Measurements from ENCODE around the gene CHTF18. TPM values are rescaled to one million over a fixed set of nuclear protein-coding genes. Genes with fewer than 3 reads are reported as not detected.

Gene CHTF18
- total RNA-seq, 1 donor from 2014 or later = 19.9 TPM

DNA sequence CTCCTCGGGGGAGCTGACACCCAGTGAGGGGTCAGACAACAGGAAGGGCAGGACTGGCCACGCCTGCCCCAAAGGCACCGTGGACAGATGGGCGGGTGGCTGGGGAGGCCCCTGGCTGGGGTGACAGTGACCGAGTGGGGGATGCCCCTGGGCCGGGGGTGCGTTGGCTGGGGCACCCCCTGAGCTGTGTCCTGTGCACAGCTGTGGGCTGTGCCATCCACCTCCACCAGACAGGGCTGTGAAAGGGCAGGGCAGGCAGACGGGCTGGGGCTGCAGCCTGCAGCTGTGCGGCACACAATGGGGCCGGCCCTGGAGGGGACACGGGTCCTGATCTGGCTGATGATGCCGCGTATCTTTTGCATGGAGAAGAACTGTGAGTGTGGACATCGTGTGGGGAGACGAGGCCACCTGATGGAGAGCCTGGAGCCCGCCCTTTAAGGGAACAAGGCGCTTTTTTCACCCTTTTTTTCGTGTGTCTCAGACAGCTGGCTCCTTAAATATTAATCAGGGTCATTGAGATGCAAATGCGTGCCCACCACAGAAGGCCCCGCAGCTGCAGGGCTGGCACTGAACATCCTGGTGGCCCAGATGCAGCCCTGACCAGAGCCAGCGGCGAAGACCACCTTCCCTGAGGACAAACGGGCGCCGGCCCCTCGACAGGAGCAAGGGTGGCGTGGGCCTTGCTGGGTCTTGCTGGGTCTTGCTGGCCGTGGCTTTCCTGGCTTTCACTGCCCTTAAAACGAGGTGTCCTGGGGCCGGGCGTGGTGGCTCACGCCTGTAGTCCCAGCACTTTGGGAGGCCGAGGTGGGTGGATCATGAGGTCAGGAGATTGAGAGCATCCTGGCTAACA lies 54.5 kb downstream of the CHTF18 start:
- H3K27me3 ChIP-seq = no peaks in the 10 kb centered on the region
- intact Hi-C loops (cut with DNase I) = no loop called here

GRCh38 chr16:843771-844170 lies 55.4 kb downstream of the CHTF18 start:
- DNase-seq (ENCODE audit: low spot score in 2 of 2) = no peak
- H3K9me3 ChIP-seq = no peaks in the 10 kb centered on the region
- TF ChIP-seq, protein P1, sequence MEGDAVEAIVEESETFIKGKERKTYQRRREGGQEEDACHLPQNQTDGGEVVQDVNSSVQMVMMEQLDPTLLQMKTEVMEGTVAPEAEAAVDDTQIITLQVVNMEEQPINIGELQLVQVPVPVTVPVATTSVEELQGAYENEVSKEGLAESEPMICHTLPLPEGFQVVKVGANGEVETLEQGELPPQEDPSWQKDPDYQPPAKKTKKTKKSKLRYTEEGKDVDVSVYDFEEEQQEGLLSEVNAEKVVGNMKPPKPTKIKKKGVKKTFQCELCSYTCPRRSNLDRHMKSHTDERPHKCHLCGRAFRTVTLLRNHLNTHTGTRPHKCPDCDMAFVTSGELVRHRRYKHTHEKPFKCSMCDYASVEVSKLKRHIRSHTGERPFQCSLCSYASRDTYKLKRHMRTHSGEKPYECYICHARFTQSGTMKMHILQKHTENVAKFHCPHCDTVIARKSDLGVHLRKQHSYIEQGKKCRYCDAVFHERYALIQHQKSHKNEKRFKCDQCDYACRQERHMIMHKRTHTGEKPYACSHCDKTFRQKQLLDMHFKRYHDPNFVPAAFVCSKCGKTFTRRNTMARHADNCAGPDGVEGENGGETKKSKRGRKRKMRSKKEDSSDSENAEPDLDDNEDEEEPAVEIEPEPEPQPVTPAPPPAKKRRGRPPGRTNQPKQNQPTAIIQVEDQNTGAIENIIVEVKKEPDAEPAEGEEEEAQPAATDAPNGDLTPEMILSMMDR (IDR thresholded peaks at IDR 0.05) = no peak
- H3K4me1 ChIP-seq = no peaks in the 10 kb centered on the region
- no peak overlapping the region for H3K27ac ChIP-seq
- intact Hi-C loops (cut with DNase I) = no loop called here
- H3K36me3 ChIP-seq = no peaks in the 10 kb centered on the region
- H3K4me3 ChIP-seq = no peak overlapping the region
- no peaks in the 10 kb centered on the region for H3K27me3 ChIP-seq

More for the DNA sequence above, 54.5 kb downstream of the CHTF18 start:
- no peak overlapping the region for H3K27ac ChIP-seq
- TF ChIP-seq, protein P1 (IDR thresholded peaks at IDR 0.05) = no peak
- peaks cover 0 to 4% of the 10 kb centered on the region in 2 donors for H3K9me3 ChIP-seq
- no peaks in the 10 kb centered on the region for H3K36me3 ChIP-seq
- no peak overlapping the region for H3K4me3 ChIP-seq
- DNase-seq (ENCODE audit: low spot score in 2 of 2) = no peak
- no peaks in the 10 kb centered on the region for H3K4me1 ChIP-seq

GRCh38 chr16:844638-845350 lies 56.4 kb downstream of the CHTF18 start:
- intact Hi-C loops (cut with DNase I) = no loop called here
- no peak for DNase-seq (ENCODE audit: low spot score in 2 of 2)
- Histone ChIP-seq H3K27me3 (no peaks in the 10 kb centered on the region), H3K27ac (no peak overlapping the region), H3K9me3 (no peaks in the 10 kb centered on the region), H3K36me3 (no peaks in the 10 kb centered on the region), H3K4me1 (no peaks in the 10 kb centered on the region), H3K4me3 (no peak overlapping the region)
- TF ChIP-seq, protein P1 (IDR thresholded peaks at IDR 0.05) = no peak

DNA sequence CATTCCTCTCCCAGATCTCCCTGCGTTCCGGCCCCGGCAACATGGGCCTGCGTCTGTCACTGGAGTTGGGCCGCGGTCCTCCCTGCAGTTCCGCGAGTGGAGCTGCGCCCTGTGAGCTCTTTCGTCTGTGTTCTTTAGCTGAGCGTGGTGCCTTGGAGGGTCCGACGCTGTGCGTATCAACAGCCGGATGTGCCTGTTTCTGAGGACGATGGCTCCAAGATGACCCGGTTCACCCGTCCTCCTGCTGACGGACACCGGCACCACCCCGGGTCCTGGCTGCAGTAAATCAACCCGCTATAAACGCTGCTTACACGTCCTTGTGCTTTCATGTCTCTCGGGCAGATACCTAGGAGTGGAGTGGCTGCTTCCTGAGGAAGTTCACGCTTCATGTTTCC lies 56.9 kb downstream of the CHTF18 start:
- H3K36me3 ChIP-seq = no peaks in the 10 kb centered on the region
- TF ChIP-seq, protein P1 (IDR thresholded peaks at IDR 0.05) = no peak
- H3K27me3 ChIP-seq = no peaks in the 10 kb centered on the region
- no peaks in the 10 kb centered on the region for H3K9me3 ChIP-seq
- intact Hi-C loops (cut with DNase I) = no loop called here
- H3K4me3 ChIP-seq = no peak overlapping the region
- H3K4me1 ChIP-seq = no peaks in the 10 kb centered on the region
- no peak for DNase-seq (ENCODE audit: low spot score in 2 of 2)
- no peak overlapping the region for H3K27ac ChIP-seq

DNA sequence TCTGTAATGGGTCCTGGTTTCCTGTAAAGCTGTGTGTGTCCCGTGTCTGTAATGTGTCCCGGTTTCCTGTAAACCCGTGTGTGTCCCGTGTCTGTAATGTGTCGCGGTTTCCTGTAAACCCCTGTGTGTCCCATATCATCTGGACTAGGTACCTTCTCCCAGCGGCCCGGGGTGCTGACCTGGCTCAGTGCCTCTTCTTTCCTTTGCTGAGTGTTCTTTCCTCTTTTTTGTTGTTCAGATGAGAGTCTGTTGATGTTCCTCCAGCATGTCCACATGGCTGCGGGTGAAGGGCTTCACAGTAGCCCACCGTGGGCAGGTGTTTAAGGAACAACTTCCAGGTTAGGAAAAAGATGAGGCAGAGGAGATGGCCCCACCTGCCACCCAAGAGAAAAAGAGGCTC lies 58.7 kb downstream of the CHTF18 start:
- Histone ChIP-seq H3K36me3 (no peaks in the 10 kb centered on the region), H3K27ac (no peak overlapping the region), H3K4me3 (no peak overlapping the region), H3K9me3 (no peaks in the 10 kb centered on the region), H3K27me3 (no peaks in the 10 kb centered on the region), H3K4me1 (no peaks in the 10 kb centered on the region)
- no peak for DNase-seq (ENCODE audit: low spot score in 2 of 2)
- TF ChIP-seq, protein P1 (IDR thresholded peaks at IDR 0.05) = no peak
- intact Hi-C loops (cut with DNase I) = no loop called here

Other genes with a start within 250 kb of the CHTF18 start
- gene PRR35, start 228.2 kb upstream of the CHTF18 start, total RNA-seq = not detected
- gene NHLRC4, start 221.6 kb upstream of the CHTF18 start, total RNA-seq = not detected
- 70.2 TPM for gene PIGQ, start 218.7 kb upstream of the CHTF18 start, total RNA-seq
- gene RAB40C, start 198.6 kb upstream of the CHTF18 start, total RNA-seq = 29.8 TPM
- not detected for gene WFIKKN1, start 157.6 kb upstream of the CHTF18 start, total RNA-seq
- 523 TPM for gene METTL26, start 152.3 kb upstream of the CHTF18 start, total RNA-seq
- gene MCRIP2, start 146.8 kb upstream of the CHTF18 start, total RNA-seq = 92.9 TPM
- gene WDR90, start 139.3 kb upstream of the CHTF18 start, total RNA-seq = 50.0 TPM
- gene RHOT2, start 120.5 kb upstream of the CHTF18 start, total RNA-seq = 41.8 TPM
- gene RHBDL1, start 112.9 kb upstream of the CHTF18 start, total RNA-seq = 1.1 TPM
- gene STUB1, start 108.2 kb upstream of the CHTF18 start, total RNA-seq = 258 TPM
- 158 TPM for gene JMJD8, start 104.3 kb upstream of the CHTF18 start, total RNA-seq
- 11.4 TPM for gene WDR24, start 98.2 kb upstream of the CHTF18 start, total RNA-seq
- not detected for gene FBXL16, start 82.8 kb upstream of the CHTF18 start, total RNA-seq
- 118 TPM for gene METRN, start 73.5 kb upstream of the CHTF18 start, total RNA-seq
- gene ANTKMT, start 67.5 kb upstream of the CHTF18 start, total RNA-seq = 105 TPM
- 8.2 TPM for gene CCDC78, start 62.2 kb upstream of the CHTF18 start, total RNA-seq
- gene HAGHL, start 61.5 kb upstream of the CHTF18 start, total RNA-seq = 9.7 TPM
- 103 TPM for gene CIAO3, start 47.6 kb upstream of the CHTF18 start, total RNA-seq
- 1.7 TPM for gene MSLN, start 27.9 kb upstream of the CHTF18 start, total RNA-seq
- gene RPUSD1, start 239 bp upstream of the CHTF18 start, total RNA-seq = 4.8 TPM
- gene GNG13, start 12.1 kb downstream of the CHTF18 start, total RNA-seq = not detected
- 26.9 TPM for gene LMF1, start 182.4 kb downstream of the CHTF18 start, total RNA-seq
- gene SOX8, start 193.2 kb downstream of the CHTF18 start, total RNA-seq = 18.9 TPM